GM13977 (cell line): ENCODE data around the gene THOC1.
"Not testable (repeated sequence)": the region's sequence is repeated elsewhere in the genome, so short reads cannot be mapped to it uniquely, and the experiment has no call there.

ENCODE experiments used
- DNase-seq: peaks from one replicate; pipeline ENCODE4 v3.0.0; 2012; ENCODE audit warnings: low spot score
- in situ Hi-C: fragments of 300-500 bp; cut with MboI; formaldehyde crosslinking; loops from one replicate; pipeline ENCODE4 v1.12.0; 2022; ENCODE audit warnings: low sequenced_read_pairs, low pct_unique_long_range_greater_than_20kb, mixed read lengths, inconsistent platforms; ENCODE audit not compliant: unreplicated experiment
- TF ChIP-seq, protein P1 (sequence below): IDR thresholded peaks from 2 replicates; pipeline ENCODE4 v1.5.1; 2012; ENCODE audit warnings: mild to moderate bottlenecking, control low read depth; ENCODE audit not compliant: insufficient read depth; ENCODE audit errors: extremely low read depth, missing control alignments

The THOC1 gene

DNA sequence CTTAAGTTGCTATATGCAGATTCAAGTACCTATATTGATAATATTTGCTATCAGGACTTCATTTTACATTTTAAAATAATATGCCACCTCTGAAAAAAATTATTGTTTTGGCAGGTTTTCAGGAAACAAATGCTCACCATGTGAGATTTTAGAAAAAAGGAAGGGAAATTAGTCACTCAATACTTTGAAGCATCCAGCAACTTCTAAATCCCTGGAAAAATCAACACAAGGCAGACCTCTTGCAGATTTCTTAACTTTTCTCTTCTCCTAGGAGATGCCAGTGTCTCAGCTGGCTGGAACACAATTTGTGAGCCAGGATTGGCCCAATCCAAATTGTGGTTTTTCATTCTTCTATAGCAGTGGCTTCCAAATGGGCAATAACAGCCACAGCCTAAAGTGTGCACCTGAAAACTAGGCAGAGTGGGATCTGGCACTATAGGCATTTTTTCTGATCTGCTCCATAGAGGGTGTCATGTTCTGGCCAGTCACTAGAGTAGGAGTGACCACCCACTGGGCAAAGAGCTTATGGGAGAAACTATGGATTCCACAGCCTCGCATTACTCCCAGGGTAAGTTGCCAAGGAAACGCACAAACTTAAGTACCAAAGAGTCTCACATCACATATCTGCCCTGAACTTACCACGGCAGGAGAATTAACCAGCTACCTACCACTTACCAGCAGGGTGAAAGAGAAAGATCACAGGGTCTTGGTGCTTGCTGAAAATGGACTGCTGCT, 28.1 kb upstream of the THOC1 start:
- DNase-seq = no peak
- in situ Hi-C loops = no loop called here

DNA sequence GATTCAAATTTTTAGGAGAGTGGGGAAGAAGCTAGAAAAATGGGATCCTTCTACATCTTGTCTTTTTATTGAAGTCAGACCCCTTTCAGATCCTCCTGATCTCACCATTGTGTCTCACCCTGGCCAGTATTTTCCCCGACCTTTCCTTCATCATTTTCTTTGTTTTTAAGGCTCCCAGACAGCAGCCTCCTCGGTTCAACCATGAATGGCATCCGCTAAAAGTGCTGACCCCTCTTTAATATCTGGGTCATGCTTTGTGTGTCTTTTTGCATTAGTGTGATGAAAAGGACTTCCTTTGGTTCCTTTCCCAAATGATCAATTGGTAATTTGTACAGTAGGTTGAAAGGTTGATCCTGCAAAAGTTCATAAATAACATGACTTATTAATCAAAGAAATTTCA, 26.7 kb upstream of the THOC1 start:
- in situ Hi-C loops = no loop called here
- TF ChIP-seq, protein P1, sequence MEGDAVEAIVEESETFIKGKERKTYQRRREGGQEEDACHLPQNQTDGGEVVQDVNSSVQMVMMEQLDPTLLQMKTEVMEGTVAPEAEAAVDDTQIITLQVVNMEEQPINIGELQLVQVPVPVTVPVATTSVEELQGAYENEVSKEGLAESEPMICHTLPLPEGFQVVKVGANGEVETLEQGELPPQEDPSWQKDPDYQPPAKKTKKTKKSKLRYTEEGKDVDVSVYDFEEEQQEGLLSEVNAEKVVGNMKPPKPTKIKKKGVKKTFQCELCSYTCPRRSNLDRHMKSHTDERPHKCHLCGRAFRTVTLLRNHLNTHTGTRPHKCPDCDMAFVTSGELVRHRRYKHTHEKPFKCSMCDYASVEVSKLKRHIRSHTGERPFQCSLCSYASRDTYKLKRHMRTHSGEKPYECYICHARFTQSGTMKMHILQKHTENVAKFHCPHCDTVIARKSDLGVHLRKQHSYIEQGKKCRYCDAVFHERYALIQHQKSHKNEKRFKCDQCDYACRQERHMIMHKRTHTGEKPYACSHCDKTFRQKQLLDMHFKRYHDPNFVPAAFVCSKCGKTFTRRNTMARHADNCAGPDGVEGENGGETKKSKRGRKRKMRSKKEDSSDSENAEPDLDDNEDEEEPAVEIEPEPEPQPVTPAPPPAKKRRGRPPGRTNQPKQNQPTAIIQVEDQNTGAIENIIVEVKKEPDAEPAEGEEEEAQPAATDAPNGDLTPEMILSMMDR = no peak
- DNase-seq = no peak

More for the DNA sequence above, 28.1 kb upstream of the THOC1 start:
- TF ChIP-seq, protein P1 = no peak

DNA sequence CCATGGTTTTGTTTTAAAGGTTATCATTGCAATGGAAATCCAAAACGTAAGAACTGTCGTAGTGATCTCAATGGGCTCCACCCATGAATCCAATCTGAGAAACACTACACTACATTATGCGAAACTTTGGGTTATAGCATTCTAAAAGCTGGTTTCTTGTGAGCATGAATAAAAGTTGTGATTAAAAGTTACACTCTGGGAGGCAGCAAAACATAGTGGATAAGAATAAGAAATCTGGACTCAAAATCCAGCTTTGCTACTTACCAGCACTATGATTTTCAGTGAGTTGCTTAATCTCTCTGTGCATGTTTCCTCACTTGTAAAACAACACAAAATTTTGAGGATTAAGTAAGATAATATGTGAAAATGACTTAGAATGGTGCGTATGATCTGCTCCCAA, 25.7 kb upstream of the THOC1 start:
- DNase-seq = no peak
- TF ChIP-seq, protein P1 = no peak
- in situ Hi-C loops = no loop called here

DNA sequence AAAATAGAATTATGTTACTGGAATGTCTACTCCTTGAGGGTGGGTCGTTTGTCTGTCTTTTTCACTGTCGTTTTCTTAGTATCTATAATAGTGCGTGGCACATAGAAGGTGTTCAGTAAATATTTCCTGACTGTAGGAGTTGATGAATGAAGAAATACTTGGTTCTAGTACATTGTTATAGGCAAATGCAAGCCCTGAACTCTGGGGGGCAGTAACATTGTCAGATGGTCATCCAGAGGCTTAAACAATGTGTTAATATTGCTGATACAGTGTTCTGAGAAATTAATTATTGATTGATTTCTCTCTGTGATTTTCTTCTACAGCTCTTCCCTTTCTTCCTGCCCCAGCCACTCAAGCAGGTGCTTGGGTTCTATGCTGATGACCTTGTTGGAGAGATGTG, 24.4 kb upstream of the THOC1 start:
- TF ChIP-seq, protein P1 = no peak
- DNase-seq = no peak
- in situ Hi-C loops = no loop called here

DNA sequence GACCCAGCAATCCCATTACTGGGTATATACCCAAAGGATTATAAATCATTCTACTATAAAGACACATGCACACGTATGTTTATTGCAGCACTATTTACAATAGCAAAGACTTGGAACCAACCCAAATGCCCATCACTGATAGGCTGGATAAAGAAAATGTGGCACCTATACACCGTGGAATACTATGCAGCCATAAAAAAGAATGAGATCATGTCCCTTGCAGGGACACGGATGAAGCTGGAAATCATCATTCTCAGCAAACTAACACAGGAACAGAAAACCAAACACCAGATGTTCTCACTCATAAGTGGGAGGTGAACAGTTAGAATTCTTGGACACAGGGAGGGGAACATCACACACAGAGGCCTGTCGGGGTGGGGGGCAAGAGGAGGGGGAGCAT, 22.1 kb upstream of the THOC1 start:
- DNase-seq, in situ Hi-C loops: not testable (repeated sequence)

DNA sequence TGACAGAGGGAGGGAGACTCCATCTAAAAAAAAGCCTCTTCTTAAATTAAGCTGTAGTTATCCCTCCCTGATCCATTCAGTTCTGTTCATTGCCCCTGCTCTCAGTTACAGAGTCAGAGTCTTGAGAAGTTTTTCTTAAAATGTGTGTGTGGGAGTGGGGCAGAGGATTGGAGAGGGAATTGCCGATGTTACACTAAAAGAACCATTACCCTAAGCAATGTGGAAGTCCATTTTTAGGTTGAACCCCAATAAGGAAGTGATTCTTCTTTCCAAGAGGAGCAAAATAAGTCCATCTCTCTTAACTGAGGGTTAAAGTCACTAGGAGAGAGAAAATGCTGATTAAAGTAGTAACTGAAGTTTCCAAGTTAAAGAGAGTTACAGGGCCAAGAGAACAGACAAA, 21.2 kb upstream of the THOC1 start:
- DNase-seq = no peak
- in situ Hi-C loops = no loop called here
- TF ChIP-seq, protein P1 = no peak

DNA sequence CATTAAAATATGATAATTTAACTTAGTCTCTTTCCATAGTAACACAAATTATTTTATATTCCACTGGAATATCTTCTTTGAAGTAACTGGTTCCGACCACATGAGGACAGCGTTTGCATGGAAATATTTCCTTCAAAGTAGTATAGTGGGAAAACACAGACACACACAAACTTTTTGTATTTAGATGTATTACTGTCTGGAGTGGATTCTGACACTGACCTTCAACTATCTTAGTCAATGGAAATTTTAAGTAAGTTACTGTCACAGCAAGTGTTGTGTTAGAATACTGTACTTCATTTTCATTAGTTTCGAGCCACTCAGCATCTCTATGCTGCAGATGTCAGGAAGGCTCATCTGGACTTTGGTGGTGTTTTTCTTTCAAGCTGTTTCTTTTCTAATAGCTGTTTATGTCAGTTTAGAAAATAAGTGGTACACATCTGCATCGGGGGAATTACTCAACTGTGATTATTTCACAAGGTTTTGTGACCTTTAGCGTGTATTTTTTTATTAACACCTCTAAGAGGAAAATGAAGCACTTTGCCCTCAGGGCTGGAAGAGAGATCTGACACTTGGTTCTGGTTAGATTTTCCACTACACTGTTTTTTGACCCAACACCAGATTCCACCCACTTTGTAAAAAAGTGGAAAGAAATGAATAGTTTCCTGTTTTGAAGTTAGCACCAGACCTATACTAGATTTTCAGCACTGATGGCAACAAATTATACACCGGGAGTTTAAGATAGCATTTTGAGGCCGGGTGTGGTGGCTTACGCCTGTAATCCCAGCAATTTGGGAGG, 18.9 kb upstream of the THOC1 start:
- in situ Hi-C loops = no loop called here
- DNase-seq = no peak

More for the DNA sequence above, 18.9 kb upstream of the THOC1 start:
- TF ChIP-seq, protein P1 = peak; percentile 21
